ENCODE data around the gene SERINC1.

Gene SERINC1

DNA sequence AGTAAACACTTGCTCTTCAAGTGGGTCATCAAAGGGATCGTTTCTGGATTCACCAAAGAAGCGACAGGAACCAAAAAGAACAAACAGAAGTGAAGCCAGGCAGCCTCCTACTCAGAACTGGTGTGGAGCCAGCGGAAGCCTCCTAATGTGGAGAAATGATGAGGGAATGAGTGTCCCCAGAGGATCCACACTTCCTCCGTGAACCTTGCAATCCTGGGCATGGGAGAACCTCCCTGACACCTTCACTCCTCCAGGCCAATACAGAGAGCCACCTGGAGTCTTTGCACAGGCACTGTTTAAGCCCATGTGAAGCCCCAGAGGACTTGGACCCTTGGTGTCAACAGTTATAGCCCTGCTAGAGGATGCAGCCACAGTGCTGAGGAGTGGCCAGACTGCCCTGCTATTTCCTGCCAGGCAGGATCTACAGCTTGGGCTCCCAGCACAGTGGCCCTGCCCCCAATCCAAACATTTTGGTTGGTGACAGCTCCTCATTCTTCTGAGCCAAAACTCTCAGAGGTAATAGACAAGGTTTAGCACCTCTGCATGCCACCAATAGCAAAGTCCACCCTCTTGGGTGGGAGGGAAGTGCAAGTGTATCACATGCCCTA is 23.2 kb upstream of the SERINC1 start:
- TF ChIP-seq EGR1 (IDR thresholded peaks at IDR 0.05) (no peak), FOXM1 (IDR thresholded peaks at IDR 0.05; ENCODE audit: borderline replicate concordance, low read depth) (no peak), TEAD4 (IDR thresholded peaks at IDR 0.05) (no peak), CREB1 (IDR thresholded peaks at IDR 0.05; ENCODE audit: low read depth) (no peak), EP300 (IDR thresholded peaks at IDR 0.05; ENCODE audit: borderline replicate concordance) (no peak), YY1 (IDR thresholded peaks at IDR 0.05; ENCODE audit: low read depth) (no peak), ZBTB7A (IDR thresholded peaks at IDR 0.05; ENCODE audit: low read depth) (no peak), TCF12 (IDR thresholded peaks at IDR 0.05; ENCODE audit: low read depth) (no peak), TAF1 (IDR thresholded peaks at IDR 0.05; ENCODE audit: low read depth) (no peak), RAD21 (IDR thresholded peaks at IDR 0.05; ENCODE audit: low read depth) (no peak), CEBPB (IDR thresholded peaks at IDR 0.05) (no peak), NFIC (IDR thresholded peaks at IDR 0.05) (no peak)
- TF ChIP-seq, protein P1, sequence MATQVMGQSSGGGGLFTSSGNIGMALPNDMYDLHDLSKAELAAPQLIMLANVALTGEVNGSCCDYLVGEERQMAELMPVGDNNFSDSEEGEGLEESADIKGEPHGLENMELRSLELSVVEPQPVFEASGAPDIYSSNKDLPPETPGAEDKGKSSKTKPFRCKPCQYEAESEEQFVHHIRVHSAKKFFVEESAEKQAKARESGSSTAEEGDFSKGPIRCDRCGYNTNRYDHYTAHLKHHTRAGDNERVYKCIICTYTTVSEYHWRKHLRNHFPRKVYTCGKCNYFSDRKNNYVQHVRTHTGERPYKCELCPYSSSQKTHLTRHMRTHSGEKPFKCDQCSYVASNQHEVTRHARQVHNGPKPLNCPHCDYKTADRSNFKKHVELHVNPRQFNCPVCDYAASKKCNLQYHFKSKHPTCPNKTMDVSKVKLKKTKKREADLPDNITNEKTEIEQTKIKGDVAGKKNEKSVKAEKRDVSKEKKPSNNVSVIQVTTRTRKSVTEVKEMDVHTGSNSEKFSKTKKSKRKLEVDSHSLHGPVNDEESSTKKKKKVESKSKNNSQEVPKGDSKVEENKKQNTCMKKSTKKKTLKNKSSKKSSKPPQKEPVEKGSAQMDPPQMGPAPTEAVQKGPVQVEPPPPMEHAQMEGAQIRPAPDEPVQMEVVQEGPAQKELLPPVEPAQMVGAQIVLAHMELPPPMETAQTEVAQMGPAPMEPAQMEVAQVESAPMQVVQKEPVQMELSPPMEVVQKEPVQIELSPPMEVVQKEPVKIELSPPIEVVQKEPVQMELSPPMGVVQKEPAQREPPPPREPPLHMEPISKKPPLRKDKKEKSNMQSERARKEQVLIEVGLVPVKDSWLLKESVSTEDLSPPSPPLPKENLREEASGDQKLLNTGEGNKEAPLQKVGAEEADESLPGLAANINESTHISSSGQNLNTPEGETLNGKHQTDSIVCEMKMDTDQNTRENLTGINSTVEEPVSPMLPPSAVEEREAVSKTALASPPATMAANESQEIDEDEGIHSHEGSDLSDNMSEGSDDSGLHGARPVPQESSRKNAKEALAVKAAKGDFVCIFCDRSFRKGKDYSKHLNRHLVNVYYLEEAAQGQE (IDR thresholded peaks at IDR 0.05; ENCODE audit: low read depth): no peak
- TF ChIP-seq, protein P2, sequence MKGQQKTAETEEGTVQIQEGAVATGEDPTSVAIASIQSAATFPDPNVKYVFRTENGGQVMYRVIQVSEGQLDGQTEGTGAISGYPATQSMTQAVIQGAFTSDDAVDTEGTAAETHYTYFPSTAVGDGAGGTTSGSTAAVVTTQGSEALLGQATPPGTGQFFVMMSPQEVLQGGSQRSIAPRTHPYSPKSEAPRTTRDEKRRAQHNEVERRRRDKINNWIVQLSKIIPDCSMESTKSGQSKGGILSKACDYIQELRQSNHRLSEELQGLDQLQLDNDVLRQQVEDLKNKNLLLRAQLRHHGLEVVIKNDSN (IDR thresholded peaks at IDR 0.05): no peak
- TF ChIP-seq, protein P3, sequence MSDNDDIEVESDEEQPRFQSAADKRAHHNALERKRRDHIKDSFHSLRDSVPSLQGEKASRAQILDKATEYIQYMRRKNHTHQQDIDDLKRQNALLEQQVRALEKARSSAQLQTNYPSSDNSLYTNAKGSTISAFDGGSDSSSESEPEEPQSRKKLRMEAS (IDR thresholded peaks at IDR 0.05): no peak

DNA sequence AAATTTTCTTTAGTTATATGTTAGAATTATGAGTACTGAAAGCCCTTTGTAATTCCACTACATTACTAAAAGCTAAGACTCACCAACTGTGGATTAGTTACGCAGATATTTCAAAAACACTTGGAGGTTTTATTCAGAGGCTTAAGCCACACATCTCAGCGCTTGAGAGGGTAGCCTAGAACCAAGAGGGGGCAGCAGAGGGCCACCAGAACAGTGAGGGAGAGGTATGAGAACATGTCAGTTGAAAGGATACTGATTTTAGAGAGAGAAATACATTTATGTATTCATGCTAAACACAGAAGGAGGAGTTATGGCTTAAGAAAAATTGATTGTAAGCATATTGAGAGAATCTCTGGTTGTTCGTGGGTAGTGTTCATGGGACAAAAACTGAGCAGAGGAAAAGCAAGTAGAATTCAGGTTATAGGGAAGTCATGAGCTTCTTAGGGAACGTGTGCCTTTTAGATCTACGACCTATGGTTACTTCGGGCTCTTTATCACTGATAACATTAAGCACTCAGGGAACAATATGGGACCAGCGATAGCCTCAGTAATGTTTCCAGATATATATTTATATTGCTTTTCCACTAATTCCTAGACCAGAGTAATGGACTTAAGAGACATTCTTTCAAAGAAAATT is 20.4 kb upstream of the SERINC1 start:
- TF ChIP-seq RAD21 (IDR thresholded peaks at IDR 0.05; ENCODE audit: low read depth) (peak; percentile 83), TCF12 (IDR thresholded peaks at IDR 0.05; ENCODE audit: low read depth) (no peak), CEBPB (IDR thresholded peaks at IDR 0.05) (no peak)

DNA sequence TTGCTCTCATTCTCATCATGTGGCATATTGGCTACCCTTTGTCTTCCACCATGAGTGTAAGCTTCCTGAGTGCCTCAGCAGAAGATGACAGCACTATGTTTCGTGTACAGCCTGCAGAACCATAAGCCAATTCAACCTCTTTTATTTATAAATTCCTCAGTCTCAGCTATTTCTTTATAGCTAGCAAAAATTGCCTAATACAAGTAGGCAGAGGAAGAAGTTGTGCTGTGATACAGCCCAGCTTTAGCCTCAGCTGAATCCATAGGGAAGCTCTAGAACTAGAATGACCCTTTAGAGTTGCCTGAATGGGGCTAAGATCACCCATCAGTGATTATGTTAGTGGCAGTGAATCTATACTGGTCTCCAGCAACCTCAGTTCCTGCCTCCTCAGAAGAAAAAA is 19.0 kb upstream of the SERINC1 start:
- no peak for TF ChIP-seq TAF1 (IDR thresholded peaks at IDR 0.05; ENCODE audit: low read depth)

DNA sequence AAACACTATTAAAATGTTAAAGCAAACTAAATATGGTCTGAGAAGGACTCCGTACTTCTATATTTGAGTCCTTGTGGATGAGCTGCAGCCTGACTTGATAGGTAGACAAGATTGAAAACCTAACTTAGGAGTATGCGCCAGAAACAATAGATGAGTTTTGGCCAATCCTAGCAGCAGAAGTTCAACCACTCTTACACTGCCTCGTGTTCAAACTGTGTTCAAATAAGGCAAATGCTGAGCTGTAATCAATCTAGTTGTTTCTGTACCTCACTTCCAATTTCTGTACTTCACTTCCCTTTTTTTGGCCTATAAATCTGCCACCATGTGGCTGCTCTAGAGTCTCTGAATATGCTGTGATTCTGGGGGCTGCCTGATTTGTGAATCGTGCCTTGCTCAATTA is 13.2 kb upstream of the SERINC1 start:
- TF ChIP-seq YY1 (IDR thresholded peaks at IDR 0.05; ENCODE audit: low read depth): no peak
- TF ChIP-seq, protein P1 (IDR thresholded peaks at IDR 0.05; ENCODE audit: low read depth): no peak
- no peak for TF ChIP-seq TEAD4 (IDR thresholded peaks at IDR 0.05)
- no peak for TF ChIP-seq EGR1 (IDR thresholded peaks at IDR 0.05)
- no peak for TF ChIP-seq CEBPB (IDR thresholded peaks at IDR 0.05)
- no peak for TF ChIP-seq ZBTB7A (IDR thresholded peaks at IDR 0.05; ENCODE audit: low read depth)
- TF ChIP-seq RAD21 (IDR thresholded peaks at IDR 0.05; ENCODE audit: low read depth): no peak

DNA sequence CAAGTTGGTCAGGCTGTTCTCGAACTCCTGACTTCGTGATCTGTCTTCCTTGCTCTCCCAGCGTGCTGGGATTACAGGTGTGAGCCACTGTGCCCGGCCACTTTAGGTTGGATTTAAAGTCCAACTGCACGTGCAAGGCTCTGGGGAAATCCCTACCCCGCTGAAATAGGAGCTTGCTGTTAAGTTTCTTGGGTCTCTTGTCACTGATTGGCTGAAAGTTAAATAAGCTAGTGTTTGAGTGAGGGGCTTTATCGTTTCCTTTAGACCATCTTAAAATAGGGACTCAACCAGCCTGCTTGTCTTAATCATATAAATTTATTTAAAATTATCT is 11.1 kb upstream of the SERINC1 start:
- TF ChIP-seq RAD21 (IDR thresholded peaks at IDR 0.05; ENCODE audit: low read depth) (no peak), EP300 (IDR thresholded peaks at IDR 0.05; ENCODE audit: borderline replicate concordance) (no peak), YY1 (IDR thresholded peaks at IDR 0.05; ENCODE audit: low read depth) (no peak), NFIC (IDR thresholded peaks at IDR 0.05) (no peak), TCF12 (IDR thresholded peaks at IDR 0.05; ENCODE audit: low read depth) (no peak), ZBTB7A (IDR thresholded peaks at IDR 0.05; ENCODE audit: low read depth) (no peak), FOXM1 (IDR thresholded peaks at IDR 0.05; ENCODE audit: borderline replicate concordance, low read depth) (no peak), TAF1 (IDR thresholded peaks at IDR 0.05; ENCODE audit: low read depth) (no peak), CEBPB (IDR thresholded peaks at IDR 0.05) (no peak), TEAD4 (IDR thresholded peaks at IDR 0.05) (no peak), CREB1 (IDR thresholded peaks at IDR 0.05; ENCODE audit: low read depth) (no peak), EGR1 (IDR thresholded peaks at IDR 0.05) (no peak)
- TF ChIP-seq, protein P2 (IDR thresholded peaks at IDR 0.05): no peak
- TF ChIP-seq, protein P1 (IDR thresholded peaks at IDR 0.05; ENCODE audit: low read depth): no peak
- TF ChIP-seq, protein P3 (IDR thresholded peaks at IDR 0.05): no peak

All from Ishikawa (cell line).